Measurements from ENCODE around the gene KLHL42. TPM values are rescaled to one million over a fixed set of nuclear protein-coding genes. Genes with fewer than 3 reads are reported as not detected.
"Not testable (repeated sequence)": the region's sequence is repeated elsewhere in the genome, so short reads cannot be mapped to it uniquely, and the experiment has no call there.

The KLHL42 gene, protein sequence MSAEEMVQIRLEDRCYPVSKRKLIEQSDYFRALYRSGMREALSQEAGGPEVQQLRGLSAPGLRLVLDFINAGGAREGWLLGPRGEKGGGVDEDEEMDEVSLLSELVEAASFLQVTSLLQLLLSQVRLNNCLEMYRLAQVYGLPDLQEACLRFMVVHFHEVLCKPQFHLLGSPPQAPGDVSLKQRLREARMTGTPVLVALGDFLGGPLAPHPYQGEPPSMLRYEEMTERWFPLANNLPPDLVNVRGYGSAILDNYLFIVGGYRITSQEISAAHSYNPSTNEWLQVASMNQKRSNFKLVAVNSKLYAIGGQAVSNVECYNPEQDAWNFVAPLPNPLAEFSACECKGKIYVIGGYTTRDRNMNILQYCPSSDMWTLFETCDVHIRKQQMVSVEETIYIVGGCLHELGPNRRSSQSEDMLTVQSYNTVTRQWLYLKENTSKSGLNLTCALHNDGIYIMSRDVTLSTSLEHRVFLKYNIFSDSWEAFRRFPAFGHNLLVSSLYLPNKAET
- polyA plus RNA-seq (ENCODE audit: insufficient read length in 10 of 10), result 10 to 100 TPM; 10.9 to 19.9 (median 14.1) TPM
- long read RNA-seq, donor 1, full-length matches to known transcripts, result 5 of 5 reads
- long read RNA-seq, donor 1, partial matches to known transcripts, result 0 of 5 reads
- long read RNA-seq, donor 1, other reads (novel, unspliced or antisense), result 0 of 5 reads
- long read RNA-seq, donor 2, full-length matches to known transcripts, result 5 of 5 reads
- long read RNA-seq, donor 2, partial matches to known transcripts, result 0 of 5 reads
- long read RNA-seq, donor 2, other reads (novel, unspliced or antisense), result 0 of 5 reads
- long read RNA-seq, donor 3, result 0 reads
- long read RNA-seq, donor 4, full-length matches to known transcripts, result 5 of 5 reads
- long read RNA-seq, donor 4, partial matches to known transcripts, result 0 of 5 reads
- long read RNA-seq, donor 4, other reads (novel, unspliced or antisense), result 0 of 5 reads
- long read RNA-seq, donor 5, full-length matches to known transcripts, result 7 of 7 reads
- long read RNA-seq, donor 5, partial matches to known transcripts, result 0 of 7 reads
- long read RNA-seq, donor 5, other reads (novel, unspliced or antisense), result 0 of 7 reads
- long read RNA-seq, donor 6, full-length matches to known transcripts, result 5 of 5 reads
- long read RNA-seq, donor 6, partial matches to known transcripts, result 0 of 5 reads
- long read RNA-seq, donor 6, other reads (novel, unspliced or antisense), result 0 of 5 reads
- long read RNA-seq, donor 7, full-length matches to known transcripts, result 6 of 6 reads
- long read RNA-seq, donor 7, partial matches to known transcripts, result 0 of 6 reads
- long read RNA-seq, donor 7, other reads (novel, unspliced or antisense), result 0 of 6 reads
- long read RNA-seq, donor 8, full-length matches to known transcripts, result 2 of 2 reads
- long read RNA-seq, donor 8, partial matches to known transcripts, result 0 of 2 reads
- long read RNA-seq, donor 8, other reads (novel, unspliced or antisense), result 0 of 2 reads
- long read RNA-seq, donor 9, full-length matches to known transcripts, result 2 of 2 reads
- long read RNA-seq, donor 9, partial matches to known transcripts, result 0 of 2 reads
- long read RNA-seq, donor 9, other reads (novel, unspliced or antisense), result 0 of 2 reads

DNA sequence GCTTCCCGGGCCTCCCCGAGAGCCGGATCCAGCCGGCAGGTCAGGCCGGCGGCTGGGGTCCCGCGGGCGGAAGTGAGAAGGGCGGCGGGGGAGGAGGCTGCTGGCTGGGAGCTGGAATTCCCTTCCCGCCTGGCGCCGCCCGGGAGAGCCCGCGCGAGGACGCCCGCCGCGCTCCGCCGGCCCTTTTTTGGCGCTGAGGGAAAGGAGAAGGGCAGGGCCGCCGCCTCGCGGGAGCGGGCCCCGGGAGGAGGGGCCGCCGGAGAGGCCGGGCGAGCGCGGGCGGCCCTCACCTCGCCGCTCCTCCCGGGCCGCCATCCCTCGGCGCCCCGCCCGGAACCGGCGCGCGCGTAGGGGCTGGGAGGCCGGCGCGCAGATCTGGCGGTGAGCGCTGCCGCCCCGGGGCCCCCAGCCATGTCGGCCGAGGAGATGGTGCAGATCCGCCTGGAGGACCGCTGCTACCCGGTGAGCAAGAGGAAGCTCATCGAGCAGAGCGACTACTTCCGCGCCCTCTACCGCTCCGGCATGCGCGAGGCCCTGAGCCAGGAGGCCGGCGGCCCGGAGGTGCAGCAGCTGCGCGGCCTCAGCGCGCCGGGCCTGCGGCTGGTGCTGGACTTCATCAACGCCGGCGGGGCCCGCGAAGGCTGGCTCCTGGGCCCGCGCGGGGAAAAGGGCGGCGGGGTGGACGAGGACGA, at the start of gene KLHL42, which contains the start of gene MANSC4:
TSS of gene KLHL42 (plus strand) at position 314 of the 692 bp plus-strand sequence. CDS start at position 412, 98 bp downstream.
TSS of gene MANSC4 (minus strand) at position 317 of the 692 bp plus-strand sequence. CDS start 8,960 bp downstream, outside the sequence.
- peak; percentile 75 to 94 (median 79) for DNase-seq

DNA sequence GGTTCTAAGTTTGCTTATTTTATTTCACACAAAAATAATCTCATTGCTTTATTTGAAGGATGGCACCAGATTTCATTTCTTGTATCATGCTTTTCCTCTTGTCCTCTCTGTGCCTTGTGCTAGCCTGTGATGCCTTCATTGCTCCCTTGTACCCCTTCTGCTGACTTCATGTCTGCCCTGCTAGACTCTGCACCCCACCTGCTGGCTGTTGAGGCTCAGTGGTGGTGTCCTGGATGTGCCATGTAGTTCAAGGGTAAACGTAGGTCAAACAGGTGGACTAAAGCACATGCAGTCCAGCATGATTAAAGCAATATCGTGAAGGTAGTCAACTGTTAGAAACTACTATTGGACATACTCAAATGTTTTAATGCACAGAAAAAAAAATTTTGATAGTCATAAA, 47.8 kb upstream of the KLHL42 start:
- DNase-seq, result no peak

DNA sequence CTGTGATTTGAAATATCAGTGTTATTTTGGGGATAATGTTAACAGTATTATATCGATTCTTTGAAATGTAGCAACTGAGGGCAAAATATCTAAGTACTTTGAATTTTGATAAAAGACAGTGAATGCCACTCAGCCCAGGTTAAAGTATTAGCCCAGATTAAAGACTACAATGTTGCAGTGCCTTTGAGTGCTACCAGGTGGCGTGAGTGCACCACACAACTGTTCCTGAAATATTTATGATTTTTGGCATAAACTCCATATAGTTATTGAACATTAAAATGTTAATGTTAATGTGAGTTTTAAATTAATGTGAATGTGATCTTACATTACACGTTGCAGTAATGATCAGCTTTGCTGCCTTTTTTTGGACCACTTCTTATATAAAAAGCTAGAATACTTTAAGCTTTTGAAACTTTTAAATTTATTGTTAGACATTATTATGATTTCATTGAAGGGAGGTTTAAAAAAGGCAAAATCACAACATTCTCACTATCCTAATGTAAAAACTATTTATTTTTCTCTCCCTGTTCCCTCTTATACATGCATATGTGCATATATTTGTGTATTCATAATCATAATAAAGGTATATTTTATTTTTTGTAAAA, 46.9 kb upstream of the KLHL42 start:
- DNase-seq, result peak; percentile 20 to 46 (median 27)

DNA sequence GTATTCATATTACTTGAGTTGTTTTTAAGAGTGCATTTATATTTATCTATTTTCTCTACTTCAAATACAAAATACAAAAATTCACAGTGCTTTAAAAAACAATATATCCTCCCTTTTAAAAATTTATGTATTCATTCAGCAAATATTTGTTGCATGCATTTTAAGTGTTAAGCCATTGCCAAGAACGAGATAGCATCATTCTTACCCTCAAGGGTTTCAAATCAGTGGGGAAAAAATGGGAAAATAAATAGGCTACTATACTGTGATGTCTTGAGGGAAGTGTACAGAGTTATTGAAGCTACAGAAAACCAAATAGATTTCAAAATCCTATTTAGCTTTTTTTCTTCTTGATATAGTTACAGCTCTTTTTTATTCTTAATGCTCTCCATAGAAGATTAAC, 46.2 kb upstream of the KLHL42 start:
- no peak for DNase-seq

DNA sequence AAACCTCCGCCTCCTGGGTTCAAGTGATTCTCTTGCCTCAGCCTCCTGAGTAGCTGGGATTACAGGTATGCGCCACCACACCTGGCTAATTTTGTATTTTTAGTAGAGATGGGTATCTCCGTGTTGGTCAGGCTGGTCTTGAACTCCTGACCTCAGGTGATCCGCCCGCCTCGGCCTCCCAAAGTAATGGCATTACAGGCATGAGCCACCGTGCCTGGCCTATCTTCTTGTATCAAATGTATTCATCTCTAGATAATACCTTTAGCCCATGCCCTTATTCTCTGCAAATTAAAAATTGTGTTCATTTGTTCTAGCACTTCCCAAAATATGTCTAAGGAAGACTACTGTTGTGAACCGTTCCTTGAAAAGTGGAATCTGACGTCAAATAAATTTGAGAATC, 45.7 kb upstream of the KLHL42 start:
- not testable (repeated sequence) for DNase-seq

DNA sequence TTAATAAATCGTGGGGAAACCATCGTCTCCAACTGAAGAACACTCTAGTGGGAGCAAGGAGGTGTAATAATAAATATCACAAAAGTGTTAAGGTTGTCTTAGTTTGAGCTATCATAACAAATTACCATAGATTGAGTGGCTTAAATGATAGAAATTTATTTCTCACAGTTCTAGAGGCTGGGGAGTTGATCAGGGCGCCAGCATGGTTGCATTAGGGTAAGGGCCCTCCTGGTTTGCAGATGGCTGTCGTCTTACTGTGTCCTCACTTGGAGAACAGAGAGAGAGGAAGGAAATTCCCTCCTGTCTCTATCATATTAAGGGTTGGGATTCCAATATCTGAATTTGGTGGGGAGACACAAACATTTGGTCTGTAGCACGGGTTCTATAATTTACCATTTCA, 36.4 kb upstream of the KLHL42 start:
- no peak for DNase-seq

DNA sequence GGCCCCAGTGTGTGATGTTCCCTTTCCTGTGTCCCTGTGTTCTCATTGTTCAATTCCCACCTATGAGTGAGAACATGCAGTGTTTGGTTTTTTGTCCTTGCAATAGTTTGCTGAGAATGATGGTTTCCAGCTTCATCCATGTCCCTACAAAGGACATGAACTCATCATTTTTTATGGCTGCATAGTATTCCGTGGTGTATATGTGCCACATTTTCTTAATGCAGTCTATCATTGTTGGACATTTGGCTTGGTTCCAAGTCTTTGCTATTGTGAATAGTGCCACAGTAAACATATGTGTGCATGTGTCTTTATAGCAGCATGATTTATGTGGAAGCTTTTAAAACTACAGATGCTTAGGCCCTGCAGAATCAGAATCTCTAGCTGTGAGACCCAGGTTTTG, 34.3 kb upstream of the KLHL42 start:
- DNase-seq, result not testable (repeated sequence)

DNA sequence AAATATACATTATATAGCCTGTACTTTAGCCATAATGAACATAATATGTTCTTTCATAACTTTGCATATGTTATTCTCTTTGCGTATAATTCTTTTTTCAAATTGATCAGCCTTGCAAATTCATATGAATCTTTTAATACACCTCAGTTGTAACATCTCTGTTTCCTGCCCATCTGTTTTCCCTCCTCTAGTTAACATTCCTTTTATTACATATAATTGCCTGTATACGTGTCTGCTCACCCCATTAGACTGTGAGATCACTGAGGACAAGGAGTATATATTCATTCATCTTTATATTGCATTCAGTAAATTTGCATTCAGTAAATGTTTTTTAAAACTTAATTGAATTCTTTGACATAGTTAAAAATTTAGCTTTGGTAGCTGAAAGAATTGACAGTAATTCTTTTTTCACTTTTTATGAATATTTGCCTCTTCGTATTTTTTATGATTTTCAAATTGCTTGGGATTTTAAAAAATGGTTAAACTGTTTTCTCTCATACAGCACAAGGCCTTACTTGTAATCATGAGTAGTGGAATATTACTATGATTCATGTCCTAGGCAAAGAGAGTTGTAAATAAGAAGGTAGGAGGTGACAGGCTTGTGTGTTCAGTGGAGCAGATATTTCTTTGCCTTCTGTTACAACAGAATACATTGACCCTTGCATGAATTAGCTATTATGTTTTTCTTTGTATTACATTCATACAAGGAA, 32.8 kb upstream of the KLHL42 start:
- DNase-seq, result no peak

DNA sequence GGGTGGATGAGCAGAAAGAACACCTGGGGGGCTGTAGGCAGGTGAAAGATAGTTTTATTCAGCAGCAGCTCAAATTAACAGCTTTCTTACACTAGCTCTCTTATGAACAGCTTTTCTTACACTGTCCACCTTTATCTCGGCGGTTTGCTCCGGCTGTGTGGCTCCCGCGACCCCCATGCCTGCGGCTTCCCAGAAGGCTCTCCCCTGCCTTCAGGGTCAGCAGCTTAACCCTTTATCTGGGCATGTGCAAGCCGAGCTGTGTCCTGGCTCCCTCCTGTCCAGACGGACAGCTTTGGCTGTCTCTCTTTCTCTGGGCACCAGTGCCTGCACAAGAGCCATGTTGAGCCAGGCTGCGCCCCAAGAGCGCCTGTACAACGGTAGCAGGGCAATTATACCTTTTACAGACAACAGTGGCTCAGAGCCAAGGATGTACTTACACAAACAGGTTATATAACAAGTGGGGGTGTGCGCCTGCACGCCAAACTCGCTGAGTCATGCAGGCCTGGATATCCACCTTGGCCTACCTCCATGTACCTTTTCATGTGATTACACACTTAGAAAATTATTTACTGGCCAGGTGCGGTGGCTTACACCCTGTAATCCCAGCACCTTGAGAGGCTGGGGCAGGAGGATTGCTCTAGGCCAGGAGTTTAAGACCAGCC, 28.5 kb upstream of the KLHL42 start:
- DNase-seq, result no peak

DNA sequence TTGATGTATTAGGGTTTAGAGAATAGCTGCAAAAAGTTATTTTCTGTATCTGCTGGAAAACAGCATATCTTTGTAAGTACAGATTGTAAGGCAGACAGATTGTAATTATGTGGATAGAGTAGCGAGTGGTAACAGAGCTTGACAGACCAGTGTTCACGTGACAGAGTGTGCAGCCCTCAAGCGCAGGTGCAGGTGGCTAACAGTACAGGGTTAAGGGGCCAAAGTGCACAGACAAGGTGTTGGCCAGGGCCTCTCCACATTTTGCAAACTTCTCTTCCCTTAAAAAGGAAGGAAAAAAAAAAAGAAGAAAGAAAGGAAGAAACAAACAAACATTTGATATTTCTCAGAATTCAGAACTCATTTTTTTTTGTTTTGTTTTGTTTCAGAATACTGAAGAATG, 25.2 kb upstream of the KLHL42 start:
- DNase-seq, result no peak

DNA sequence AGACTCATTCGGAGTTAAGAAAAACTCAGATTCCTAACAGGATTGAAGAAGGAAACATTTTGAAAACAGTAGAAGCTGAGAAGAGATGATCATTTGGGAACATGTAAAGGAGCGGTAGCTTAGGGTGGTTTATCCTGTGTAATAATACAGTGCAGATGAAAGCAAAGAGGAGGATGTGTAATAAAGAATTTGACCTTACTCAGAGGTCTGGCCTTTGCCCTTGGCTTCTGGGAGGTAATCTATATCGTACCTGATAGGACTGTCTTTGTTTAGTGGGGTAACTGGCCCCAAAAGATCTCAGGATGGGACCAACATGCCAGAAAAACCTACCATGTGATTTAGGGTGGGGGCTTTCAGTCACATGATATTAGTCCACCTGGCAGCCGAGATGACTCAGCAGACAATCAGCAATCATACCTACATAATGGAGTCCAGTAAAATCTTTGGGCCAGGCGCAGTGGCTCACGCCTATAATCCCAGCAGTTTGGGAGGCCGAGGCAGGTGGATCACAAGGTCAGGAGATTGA, 23.3 kb upstream of the KLHL42 start:
- DNase-seq, result no peak

DNA sequence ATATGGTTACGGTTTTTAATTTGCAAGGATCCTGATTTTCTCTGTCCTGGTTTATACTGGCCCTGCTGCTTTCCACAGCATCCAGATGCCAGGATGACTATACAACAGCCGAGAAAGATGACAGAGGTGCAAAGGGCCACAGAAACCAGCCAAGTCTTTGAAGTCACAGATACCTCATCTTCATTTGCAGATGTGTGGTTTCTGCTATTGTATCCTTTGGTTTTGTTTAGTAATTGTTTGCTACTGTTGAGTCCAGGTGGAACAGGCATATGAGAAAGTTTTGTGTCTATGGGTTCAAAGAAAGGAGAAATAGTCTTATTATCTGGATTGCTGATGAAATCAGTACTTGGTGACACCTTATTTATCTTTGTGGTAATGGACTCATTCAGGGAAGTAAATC, 17.3 kb upstream of the KLHL42 start:
- no peak for DNase-seq

DNA sequence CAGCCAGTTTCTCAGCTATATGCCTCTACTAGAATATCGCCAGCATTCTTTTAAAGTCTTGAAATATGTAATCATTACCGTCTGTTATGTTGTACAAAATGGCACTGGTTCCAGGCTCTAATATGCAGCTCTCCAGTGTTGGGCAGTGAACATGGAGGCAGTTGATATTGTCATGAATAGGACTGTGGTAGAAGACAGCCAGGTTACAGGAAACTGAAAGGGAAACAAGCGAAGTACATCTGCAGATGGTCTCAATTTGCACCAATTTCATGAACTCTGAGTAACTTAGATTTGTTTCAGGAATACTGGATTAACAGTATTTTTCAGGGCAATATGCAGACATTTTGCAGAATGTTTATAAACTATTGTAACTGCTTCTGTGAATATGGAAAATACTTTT, 13.4 kb upstream of the KLHL42 start:
- DNase-seq, result no peak

DNA sequence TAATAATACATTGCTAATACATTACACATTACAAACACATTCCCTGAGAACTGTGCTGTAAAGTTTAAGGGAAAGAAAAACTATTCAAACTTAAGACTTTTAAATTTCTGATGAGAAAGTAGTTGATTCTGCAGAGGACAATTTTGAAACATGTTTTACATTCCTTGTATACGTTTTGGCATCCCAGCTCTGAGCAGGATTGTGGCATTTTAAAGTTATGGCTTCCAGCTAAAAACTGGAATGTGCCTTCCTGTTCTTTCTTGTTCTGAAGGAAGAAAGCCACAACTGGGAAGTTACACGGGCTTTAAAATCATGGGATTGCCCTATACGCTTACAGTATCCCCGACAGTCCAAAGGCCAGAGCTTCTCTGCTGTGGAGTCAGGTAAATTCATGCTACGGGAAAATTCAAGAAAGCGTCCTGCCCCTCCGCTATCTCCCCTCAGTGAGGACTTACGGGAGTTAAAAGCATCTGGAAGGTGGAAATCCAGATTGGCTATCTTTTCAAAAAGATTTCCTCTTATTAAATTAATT, 10.8 kb upstream of the KLHL42 start:
- DNase-seq, result no peak

DNA sequence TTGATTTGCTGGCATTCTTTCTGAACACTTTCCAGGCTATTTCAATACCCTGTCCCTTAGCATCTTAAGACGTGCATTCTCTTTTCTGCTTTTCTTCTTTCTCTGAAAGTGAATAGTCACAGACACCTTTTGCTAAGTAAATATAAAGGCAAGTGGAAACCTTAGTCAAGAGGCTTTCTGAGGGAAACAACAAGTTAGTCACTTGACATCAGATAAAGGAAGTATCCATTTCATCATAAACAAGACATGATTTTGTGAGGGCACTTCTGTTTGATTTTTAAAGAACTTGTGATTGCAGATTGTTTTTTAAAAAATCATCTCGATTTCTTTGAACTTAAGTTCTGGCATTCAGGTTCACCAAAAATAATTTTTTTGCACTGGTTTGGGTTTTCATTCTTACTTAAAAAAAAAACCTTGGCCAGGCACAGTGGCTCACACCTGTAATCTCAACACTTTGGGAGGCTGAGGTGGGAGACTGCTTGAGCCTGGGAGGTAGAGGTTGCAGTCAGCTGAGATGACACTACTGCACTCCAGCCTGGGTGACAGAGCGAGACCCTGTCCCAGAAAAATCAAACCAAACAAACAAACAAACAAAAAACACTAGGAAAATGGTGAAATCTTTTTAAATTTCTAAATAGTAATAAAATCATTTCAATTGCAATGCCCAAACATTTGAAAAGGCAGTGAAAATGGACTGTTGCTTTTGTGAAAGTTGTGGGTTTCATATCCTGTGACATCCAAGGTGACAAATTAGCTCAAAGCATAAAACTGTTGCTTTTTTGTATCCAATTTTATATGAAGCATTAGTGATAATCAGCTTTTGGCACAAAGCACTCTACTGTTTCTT, 8.3 kb upstream of the KLHL42 start:
- no peak for DNase-seq

DNA sequence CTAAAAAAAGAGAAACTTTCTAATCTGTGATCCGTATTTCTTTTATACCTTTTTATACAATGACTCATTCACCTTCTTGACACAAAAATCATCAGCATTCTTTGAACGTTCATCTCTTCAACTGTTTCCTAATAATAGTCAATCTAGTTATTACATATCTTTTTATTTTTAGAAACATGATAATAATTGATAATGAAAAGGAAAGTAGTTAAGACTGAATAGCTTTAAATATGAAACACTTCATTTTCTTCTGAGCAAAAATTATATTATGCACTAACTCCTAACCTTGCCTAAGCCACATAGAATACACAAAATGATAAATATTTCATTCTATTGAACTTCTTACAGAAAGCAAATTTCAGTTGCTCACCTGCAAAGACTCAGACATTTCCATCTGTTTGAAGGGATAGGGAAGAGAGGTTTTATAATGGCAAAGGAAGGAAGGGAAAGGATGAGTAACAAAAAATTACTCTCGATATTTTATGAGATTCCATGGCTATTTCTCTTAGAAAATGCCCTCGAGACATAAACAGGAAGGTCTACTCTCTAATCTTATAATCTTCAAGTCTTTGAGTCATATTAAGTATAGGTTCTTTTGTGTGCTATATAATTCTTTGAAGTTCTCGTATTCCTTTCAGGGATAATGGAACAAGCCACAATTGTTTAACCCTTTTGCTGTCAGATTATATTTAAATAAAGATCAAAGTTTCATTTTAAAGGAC, 7.5 kb upstream of the KLHL42 start:
- no peak for DNase-seq

DNA sequence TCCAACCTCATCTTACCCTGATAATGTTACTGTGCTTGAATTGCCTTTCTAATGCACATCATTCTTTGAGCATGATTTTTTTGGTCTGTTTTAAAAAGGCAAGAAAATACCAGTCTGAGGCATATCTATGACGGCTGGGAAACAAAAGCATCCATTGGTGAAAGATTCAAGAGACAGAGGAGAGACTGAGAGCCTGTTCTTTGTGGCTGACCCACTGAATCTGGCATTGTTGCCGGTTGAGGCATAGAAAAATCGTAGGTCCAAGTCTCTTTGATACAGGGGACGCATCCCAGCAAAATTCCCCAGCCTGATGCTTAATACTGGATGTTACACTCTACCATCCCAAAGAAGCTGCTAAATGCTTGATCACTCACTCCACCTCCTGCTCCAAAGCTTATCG, 2.9 kb upstream of the KLHL42 start:
- no peak for DNase-seq

All from muscle of back (tissue), 13 donors.